ENCODE data around the gene NRCAM.

NRCAM gene

DNA sequence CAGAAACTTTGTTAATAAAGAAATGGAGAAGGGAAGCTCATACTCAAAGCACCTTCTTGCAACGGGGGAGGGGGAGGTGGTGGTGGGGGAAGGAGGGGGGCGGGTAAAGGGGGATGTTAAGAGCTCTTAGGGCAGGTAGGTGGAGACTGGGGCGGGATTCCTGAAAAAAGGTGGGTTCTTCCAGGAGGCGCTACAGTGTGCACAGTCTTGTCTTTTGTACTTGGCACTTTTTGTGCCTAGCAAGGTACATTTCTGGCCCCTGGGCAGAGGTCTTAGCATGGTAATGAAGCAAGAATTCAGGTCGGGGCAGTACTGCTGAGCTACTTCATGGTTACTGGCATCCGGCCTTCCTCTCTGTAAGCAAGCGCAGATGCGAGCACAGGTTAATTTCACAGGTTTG is 310.8 kb downstream of the NRCAM start:
- no peak for DNase-seq

DNA sequence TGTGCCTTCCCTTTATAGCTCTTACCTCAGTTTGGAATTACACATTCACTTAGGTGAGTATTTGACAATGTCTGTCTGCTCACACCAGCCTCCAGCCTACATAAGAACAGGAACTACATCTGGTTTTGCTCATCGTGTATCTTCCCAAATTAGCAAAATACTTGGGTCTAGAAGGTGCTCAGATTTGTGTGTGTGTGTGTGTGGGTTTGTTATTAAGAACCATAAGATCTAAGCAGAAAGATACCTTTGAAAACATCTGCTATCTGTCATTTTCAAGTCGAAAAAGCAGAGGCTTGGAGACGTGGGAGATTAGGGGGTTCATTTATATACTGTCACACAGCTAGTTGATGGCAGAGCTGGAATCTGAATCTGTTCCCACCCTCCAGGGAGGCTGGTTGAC is 311.3 kb downstream of the NRCAM start:
- DNase-seq: no peak

DNA sequence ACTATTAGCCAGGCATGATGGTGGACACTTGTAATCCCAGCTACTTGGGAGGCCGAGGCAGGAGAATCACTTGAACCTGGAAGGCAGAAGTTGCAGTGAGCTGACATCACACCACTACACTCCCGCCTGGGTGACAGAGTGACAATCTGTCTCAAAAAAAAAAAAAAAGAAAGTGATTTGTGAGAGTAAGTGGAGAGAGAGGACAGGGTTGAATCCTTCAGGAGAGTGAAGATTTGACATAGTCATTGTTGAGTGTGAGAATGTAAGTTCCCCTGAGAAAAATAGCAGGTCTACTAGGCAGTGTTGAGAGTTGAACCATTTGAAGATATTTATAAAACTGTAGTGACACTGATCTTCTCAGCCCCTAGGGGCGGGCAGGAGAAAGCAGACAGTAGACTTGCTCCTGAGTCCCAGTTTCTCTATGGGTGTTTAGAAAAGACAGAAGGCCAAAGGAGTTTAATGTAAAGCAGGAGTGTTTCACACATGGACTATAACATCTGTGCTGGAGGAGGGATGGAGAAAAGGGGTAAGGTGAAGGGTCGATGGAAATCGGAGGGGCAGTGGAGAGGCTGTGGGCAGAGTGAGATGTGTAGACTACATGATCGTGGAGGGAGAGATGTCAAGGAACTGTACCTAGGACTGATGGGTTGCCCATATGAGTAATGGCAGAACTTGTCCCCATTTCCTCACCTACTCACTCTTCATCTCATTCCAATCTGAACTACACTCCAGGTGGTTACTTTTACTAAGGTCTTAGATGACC is 312.4 kb downstream of the NRCAM start:
- no peak for DNase-seq

DNA sequence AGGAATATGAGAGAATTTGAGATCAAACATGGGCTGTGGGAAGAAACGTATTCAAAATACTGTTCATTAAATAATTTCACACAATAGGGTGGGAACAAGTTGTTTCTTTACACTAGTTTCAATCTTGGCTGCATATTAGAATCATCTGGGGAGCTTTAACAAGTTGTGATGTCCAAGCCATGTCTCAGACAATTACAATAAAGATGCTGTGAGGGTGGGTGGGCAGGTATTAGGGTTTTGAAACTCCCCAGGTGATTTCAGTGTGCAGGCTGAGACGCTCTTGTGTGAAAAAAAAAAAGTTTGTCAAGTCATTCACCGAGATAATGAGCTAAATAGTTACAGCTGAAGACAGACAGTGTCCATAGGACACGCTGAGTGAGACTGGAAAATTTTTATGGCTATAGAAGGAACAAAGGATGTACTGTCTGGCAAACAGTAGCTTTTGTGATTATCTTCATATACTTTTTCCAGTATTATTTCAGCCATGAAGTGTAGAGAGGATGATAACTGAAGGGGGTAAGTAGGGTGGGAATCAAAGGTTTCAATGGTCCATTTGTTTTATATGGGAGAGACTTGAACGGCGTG is 313.5 kb downstream of the NRCAM start:
- DNase-seq: no peak

DNA sequence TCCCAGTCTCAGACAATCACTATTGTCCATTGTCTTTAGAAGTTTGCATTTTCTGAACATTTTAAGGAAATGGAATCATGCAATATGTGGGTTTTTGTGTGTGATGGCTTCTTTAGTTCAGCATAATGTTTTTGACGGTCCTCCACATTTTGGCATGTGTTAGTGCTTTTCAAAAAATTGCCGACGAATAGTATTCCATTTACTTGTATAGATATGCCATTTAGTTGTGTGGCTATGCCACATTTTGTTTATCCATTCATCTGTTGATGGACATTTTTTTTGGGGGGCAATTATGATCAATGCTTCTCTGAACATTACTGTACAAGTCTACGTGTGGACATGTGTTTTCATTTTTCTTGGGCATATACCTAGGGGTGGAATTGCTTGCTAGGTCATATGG is 314.1 kb downstream of the NRCAM start:
- no peak for DNase-seq

DNA sequence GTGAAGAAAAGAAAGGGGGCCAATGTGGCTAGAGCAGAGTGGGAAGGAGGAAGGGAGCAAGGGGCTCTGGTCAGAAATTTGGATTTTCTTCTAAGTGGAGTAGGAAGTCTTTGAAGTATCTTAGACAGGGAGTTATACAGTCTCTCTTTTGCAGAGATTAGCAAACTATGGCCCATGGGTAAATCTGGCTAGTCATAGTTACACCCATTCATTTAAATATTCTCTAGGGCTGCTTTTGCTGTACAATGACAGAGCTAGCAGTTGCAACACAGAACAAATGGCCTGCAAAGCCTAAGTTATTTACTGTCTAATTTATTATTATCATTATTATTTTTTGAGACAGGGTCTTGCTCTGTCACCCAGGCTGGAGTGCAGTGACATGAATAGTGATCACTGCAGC is 315.6 kb downstream of the NRCAM start:
- DNase-seq: no peak

DNA sequence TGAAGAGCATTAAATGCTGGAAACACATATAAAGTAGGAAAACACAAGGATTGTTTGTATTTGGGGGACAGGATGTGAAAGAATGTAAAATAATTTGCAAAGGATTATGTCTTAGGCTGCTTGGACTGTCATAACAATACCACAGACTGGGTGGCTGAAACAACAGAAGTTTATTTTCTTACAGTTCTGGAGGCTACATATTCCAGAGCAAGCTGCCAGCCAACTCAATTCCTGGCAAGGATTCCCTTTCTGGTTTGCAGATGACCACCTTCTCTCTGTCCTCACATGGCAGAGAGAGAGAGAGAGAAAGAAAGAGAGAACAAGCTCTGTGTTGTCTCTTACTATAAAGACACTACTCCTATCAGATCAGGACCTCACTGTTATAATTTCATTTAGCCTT is 317.3 kb downstream of the NRCAM start:
- DNase-seq: no peak

DNA sequence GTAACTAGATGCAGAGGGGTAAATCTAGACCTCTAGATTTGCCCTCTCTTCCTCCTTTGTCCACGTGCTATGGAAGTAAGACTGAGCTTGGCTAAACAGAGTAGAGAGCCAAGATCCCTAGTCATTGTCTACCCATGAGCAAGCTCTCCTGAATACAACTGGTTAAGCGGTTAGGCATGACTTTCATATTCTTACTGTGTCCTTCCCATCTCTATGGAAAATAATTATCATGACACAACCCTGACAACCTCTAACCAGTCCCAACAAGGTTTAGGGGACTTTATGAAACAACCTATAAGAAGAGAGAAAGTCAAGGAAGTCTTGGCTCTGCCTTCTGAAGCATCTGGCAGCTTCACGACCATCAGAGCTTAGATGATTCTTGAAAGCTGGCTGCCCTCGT is 318.2 kb downstream of the NRCAM start:
- DNase-seq: no peak

DNA sequence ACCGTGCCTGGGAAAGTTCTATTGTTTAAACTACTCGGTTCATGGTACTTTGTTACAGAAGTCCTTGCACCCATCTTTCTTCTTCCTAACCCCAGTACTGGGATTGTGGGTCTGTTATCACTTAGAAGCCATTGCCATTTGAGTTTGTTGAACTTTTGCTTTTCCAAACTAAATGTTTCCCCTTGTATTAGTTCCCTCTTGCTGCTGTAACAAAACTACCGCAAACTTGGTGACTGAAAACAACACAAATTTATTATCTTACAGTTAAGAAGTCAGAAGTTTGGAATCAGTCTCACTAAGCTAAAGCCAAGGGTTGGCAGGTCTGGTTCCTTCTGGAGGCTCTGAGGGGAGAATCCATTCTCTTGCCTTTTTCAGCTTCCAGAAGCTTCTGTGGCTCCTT is 319.2 kb downstream of the NRCAM start:
- no peak for DNase-seq

DNA sequence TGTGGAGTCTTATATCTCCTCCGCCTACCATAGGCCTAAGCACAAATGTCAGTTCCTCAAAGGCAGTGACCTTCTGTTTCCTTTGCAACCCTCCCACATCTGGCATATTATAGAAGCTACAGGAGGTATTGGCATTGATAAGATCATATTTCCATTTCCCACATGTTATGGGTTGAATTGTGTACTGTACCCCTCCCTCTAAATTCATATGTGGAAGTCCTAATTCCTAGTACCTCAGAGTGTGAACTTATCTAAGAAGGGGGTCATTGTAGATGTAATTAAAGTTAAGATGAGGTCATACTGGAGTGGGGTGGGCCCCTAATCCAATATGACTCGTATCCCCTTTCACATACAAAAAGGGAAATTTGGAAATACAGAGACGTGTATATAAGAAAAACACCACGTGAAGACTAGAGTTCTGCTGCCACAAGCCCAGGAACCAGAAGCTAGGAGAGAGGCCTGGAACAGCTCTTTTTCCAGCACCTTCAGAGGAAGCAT is 320.0 kb downstream of the NRCAM start:
- no peak for DNase-seq

DNA sequence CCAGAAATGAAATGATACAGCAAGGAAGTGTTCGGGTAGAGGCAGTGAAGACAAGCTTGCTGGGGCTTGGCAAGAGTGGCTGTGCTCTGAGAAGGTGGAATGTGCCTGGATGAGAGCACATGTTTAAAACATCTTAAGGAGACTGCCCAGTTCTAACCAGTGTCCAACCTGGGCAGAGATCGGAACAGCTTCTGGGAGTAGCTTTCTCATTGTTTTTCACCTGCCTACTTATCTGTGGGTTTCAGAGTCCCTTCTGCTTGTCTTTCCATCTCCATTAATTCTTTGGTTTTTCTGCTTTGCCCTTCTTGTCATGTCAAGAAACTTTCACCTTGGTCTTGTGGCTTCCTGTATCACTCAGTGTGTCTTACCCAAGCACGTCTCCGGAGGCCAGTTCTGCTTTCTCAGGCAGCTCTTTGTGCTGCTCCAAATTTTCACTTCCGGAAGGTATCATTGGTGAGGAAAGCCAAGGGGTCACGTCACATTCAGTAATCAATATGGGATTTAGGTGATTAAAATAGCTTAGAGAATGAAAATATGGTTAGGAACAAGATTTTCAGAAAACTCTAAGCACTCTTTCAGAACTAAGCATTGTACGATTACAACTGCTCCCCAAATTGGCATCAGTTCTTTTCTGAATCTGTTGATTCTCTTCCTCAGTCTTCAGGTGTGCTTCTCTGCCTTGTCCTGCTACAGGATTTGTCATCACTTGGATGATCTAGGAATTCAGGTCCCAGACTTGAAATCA is 320.6 kb downstream of the NRCAM start:
- no peak for DNase-seq

DNA sequence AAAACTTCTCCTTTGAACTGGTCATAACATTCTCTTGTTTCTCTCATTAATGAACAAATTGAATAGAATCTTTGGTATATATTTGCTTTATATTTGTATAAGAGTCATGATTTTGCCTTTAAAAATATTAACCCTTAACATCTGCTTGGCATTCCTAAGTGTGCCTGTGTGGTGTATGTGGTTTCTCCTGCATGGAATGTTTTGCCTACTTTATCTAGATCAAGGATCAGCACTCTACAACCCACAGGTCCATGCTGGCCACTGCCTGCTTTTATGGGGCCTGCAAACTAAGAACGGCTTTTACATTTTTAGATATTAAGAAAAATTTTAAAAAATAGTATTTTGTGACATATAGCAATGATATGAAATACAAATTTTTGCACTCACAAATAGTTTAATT is 321.8 kb downstream of the NRCAM start:
- DNase-seq: no peak

DNA sequence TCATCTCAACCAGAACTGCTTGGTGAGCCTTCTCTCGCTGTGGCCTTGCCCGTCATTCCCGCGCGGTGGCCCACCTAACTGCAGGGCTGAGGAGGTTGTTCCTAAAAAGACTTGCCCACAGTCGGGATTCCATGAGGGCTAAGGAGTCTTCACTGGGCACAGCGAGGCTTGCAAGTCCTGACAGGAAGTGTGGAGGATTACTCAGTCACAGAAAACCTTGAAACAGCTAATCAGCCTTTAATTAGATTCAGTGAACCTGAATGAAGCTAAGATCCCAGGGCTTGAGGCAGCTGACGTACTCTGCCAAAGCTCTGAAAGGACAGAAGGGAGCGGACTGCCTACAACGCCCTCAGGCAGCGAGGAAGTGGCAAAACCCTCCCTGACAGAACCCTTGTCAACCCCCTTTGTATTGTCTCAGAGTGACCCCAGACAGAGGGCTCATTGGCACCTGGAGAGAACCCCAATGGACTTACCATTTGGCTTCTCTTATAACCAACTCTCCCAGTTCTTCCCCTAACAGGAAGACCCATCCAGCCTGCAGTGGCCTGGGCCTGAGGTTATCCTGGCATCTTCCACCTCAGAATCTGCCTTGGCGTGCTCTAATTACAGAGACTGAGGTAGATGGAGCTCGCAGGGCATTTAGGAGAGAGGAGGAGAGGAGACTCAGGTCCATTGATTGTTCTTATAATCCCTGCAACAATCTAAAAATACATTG is 323.5 kb downstream of the NRCAM start:
- no peak for DNase-seq

DNA sequence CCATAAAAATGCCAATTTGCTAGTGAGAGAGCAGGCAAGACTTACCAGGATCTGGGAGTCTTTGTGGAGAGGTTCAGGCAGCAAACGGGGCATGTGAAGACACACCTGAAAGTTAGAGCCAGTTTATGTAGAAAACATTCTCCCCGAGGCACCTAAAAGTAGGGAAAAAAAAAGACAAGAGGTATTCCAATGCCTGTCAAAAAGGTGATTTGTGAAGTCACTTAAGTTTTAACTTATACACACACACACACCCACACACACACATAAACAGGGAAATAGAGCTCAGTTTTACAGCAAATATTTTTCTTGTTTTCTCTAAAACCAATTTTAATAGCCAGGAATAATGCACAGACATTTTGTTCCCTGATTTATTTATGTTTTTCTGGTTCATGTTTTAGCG is 326.0 kb downstream of the NRCAM start, which contains the start of gene LAMB4:
LAMB4 (minus strand) TSS at position 101 of the 400 bp plus-strand sequence. CDS start 7,197 bp downstream, outside the sequence.
- no peak for DNase-seq

DNA sequence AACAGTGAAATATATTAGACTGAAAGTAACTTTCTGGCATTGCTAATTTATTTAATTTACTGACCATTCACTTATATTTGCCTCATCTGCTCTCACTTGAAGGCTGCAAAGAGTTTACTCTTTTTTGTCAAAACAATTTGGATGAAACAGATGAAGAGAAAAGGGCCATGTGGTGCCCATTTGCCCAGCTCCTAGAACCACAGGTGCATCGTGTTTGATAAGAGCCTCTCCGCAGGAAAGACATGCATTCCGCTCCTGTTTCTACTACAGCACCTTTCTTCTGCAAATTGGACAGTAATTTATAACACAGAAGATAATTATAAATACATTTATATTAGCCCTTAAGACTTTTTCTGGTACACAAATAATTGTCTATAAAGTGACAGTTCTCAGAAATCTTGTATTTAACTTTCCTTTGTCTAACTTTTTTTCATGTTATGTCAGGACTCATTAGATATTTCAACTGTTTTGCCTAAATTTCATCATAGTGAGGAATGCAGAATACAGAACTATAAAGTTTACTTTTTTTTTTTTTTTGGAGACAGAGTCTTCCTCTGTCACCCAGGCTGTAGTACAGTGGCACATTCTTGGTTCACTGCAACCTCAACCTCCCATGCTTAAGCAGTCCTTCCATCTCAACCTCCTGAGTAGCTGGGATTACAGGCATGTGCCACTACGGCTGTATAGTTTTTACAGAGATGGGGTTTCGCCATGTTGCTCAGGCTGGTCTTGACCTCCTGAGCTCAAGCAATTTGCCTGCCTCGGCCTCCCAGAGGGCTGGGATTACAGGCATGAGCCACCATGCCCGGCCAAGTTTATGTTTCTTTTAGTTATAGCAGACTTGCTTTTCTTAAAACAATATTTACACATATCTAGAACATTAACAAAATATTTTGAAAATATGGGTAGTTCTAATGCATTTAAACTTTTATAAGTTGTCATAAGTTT is 326.9 kb downstream of the NRCAM start:
- no peak for DNase-seq

DNA sequence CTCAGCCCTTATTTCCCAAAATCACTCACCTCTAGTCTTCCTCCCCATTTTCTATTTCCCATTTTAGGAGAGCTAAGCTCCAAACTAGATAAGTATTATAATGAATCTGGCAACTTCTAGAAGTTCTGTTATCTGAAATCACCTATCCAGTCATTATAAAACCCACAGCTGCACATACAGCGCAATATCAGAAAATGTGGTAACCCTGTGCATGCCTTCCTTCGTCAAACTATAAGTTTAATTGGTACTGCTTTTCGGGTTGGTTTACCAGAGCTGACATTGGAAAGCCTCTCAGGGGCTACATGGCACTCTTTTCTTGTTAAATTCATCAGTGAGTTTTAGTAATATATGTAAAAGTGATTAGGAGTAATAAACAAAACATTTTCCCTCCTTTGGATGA is 327.7 kb downstream of the NRCAM start:
- DNase-seq: no peak

DNA sequence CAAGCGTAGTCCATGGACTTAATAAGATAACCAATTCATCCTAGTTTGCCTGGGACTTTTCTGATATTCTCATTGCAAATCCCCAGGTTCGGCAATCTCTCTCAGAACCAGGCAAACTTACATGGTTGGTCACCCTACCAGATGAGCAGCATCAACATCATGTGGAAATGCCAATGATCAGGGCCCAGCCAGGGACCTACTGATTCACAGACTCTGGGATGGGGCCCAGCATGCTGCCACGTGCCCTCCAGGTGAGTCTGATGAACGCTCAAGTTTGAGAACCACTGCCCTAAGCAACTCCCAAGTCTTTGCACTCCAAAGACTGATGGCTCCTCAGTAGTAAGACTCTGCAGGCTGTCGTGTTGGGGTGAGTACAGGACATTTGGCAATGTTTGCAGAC is 328.8 kb downstream of the NRCAM start:
- no peak for DNase-seq

DNA sequence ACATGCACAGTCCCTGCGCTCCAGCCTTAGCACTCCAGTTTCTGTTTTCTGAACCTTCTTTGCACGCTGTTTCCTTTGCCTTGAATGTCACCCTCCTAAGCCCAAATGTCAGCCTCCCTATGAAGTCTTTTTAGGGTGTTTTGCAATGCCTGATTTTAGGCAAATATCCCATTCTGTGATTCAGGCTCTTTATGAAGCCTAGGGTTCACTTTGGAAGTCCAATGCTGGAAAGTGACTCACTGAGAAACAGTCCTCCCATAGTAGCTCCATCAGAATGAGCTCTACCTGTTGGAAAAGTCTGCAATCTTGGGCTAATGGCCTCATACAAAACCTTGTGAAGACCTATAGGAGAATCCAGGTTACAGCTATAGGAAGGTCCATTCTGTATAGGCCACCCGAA is 331.4 kb downstream of the NRCAM start:
- no peak for DNase-seq

DNA sequence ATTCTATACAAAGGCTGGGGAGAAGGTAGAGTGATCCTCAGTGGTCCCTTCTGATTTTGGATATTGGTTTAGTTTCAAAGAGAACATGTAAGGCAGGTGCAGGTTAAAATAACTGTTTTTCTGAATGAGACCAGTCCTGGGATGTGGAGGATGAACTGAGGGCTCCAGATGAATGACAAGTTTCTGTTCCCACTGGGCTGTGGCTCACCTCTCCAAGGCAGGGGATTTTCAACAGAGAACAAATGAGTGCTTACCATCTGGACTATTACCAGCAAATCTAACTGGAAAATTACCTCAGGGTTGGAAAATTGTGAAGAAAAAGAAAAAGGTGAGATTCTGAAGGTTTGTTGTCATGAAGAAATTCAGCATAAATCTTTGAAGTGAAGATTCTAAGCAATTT is 334.1 kb downstream of the NRCAM start:
- no peak for DNase-seq

DNA sequence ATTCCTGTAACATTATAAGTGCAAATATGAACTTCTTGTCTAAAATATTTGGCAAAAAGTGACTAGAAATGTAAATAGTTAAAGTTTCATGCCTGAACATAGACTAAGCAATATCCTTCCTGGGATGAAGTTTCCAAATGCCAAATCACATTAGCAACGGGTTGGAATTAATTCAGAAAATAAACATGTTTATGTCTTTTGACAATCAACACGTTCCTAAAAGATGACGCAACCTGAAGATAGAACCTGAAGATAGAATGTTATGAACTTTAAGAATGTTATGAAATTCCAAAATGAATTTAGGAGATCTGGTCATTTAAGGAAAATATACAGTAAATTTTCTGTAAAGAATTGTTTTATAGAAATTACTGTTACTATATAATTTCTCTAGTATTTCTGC is 335.3 kb downstream of the NRCAM start:
- no peak for DNase-seq

DNA sequence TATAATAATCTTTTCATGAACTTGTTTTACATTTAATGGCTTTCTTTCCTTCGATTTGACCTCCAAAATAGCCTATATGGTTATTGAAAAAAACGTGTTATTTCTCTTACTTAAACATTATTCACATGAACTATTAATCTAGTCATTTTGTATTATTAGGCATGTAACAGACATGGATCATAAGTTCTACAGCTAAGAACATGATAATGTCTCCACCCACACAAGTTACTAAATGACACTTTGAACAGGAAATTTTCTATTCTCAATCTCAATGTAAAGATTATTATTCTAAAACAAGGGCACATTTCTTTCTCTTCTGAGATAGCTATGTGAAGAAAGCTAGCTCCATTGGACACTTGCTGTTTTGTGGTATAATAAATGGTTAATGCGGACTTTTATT is 336.0 kb downstream of the NRCAM start:
- no peak for DNase-seq

DNA sequence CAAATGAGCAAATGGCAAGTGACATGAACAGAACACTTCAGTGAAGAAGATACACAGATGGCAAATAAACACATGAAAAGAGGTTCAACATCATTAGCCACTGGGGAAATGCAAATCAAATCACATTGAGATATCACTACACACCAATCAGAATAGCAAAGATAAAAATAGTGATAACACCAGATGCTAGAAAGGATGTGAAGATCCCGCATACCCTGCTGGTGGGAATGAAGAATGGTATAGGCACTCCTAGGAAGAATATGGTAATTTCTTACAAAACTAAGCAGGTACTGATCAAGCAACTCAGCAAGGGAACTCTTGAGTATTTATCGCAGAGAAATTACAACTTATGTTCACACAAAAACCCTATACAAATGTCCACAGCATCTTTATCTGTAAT is 337.3 kb downstream of the NRCAM start:
- DNase-seq: no peak

Measured in NCI-H524 treated with DMSO at 0.1 percent for 48 hours (cell line).